IPS-20b (cell line): ENCODE results near the gene ARHGAP26.

Experiments used
- H3K27ac ChIP-seq: one replicate; pipeline ENCODE4 v1.5.1; 2013; ENCODE audit warnings: low read length
- H3K27me3 ChIP-seq: 2 replicates; pipeline ENCODE4 v1.6.1; 2013; ENCODE audit warnings: mild to moderate bottlenecking, low read length, inconsistent platforms; ENCODE audit not compliant: insufficient read depth
- H3K36me3 ChIP-seq: 2 replicates; pipeline ENCODE4 v1.6.1; 2013; ENCODE audit warnings: low read depth, mild to moderate bottlenecking, inconsistent platforms, low read length, moderate library complexity; ENCODE audit not compliant: insufficient read depth
- H3K4me1 ChIP-seq: 2 replicates; pipeline ENCODE4 v1.6.1; 2013; ENCODE audit warnings: mild to moderate bottlenecking, control low read depth, inconsistent platforms, low read length, moderate library complexity; ENCODE audit not compliant: insufficient read depth
- H3K4me3 ChIP-seq: 2 replicates; pipeline ENCODE4 v1.5.1; 2013; ENCODE audit warnings: mild to moderate bottlenecking, low read length, inconsistent platforms
- H3K9ac ChIP-seq: 2 replicates; pipeline ENCODE4 v1.6.1; 2013; ENCODE audit warnings: low read depth, mild to moderate bottlenecking, inconsistent platforms, low read length, moderate library complexity
- H3K9me3 ChIP-seq: 2 replicates; pipeline ENCODE4 v1.6.1; 2013; ENCODE audit warnings: mild to moderate bottlenecking, low read depth, low read length, inconsistent platforms; ENCODE audit not compliant: insufficient read depth

Gene ARHGAP26

GRCh38 chr5:142911170-142911569, 141.0 kb downstream of the ARHGAP26 start:
- Histone ChIP-seq H3K36me3 (peaks cover 29% of the 10 kb centered on the region; the same call in 1 of the 2 replicates), H3K9me3 (no peaks in the 10 kb centered on the region), H3K9ac (no peak overlapping the region), H3K27me3 (no peaks in the 10 kb centered on the region), H3K4me1 (peaks cover 7% of the 10 kb centered on the region; the same call in 1 of the 2 replicates), H3K27ac (no peak overlapping the region), H3K4me3 (no peak overlapping the region)

- Histone ChIP-seq H3K4me1 (peaks cover 7% of the 10 kb centered on the region; the same call in 1 of the 2 replicates), H3K9ac (no peak overlapping the region), H3K9me3 (no peaks in the 10 kb centered on the region), H3K27ac (no peak overlapping the region), H3K4me3 (no peak overlapping the region), H3K27me3 (no peaks in the 10 kb centered on the region), H3K36me3 (peaks cover 29% of the 10 kb centered on the region; the same call in 1 of the 2 replicates)
Observed at GRCh38 chr5:142911775-142912174, 141.6 kb downstream of the ARHGAP26 start.

- Histone ChIP-seq H3K9ac (no peak overlapping the region), H3K27ac (no peak overlapping the region), H3K27me3 (no peaks in the 10 kb centered on the region), H3K4me1 (peaks cover 2% of the 10 kb centered on the region; the same call in 1 of the 2 replicates), H3K4me3 (no peak overlapping the region), H3K36me3 (peaks cover 21% of the 10 kb centered on the region; the same call in 1 of the 2 replicates), H3K9me3 (no peaks in the 10 kb centered on the region)
Observed at GRCh38 chr5:142913728-142914338, 143.7 kb downstream of the ARHGAP26 start.

- no peak overlapping the region for H3K27ac ChIP-seq
Observed at GRCh38 chr5:142915038-142915437, 144.9 kb downstream of the ARHGAP26 start.

GRCh38 chr5:142915813-142916424, 145.7 kb downstream of the ARHGAP26 start:
- Histone ChIP-seq H3K27me3 (no peaks in the 10 kb centered on the region), H3K4me1 (0 out of 2 replicates have a peak, but pooled peaks cover 3% of the 10 kb centered on the region), H3K36me3 (peaks cover 18% of the 10 kb centered on the region; the same call in 1 of the 2 replicates), H3K4me3 (no peak overlapping the region), H3K9me3 (no peaks in the 10 kb centered on the region), H3K9ac (no peak overlapping the region), H3K27ac (no peak overlapping the region)

More at GRCh38 chr5:142915038-142915437, 144.9 kb downstream of the ARHGAP26 start:
- Histone ChIP-seq H3K36me3 (peaks cover 21% of the 10 kb centered on the region; the same call in 1 of the 2 replicates), H3K4me3 (no peak overlapping the region), H3K27me3 (no peaks in the 10 kb centered on the region), H3K9me3 (no peaks in the 10 kb centered on the region), H3K9ac (no peak overlapping the region), H3K4me1 (0 out of 2 replicates have a peak, but pooled peaks cover 3% of the 10 kb centered on the region)

GRCh38 chr5:142918959-142919635, 148.9 kb downstream of the ARHGAP26 start:
- H3K27ac ChIP-seq: no peak overlapping the region
- no peaks in the 10 kb centered on the region for H3K9me3 ChIP-seq
- no peak overlapping the region for H3K4me3 ChIP-seq
- peaks cover 6% of the 10 kb centered on the region; the same call in 1 of the 2 replicates for H3K36me3 ChIP-seq
- no peak overlapping the region for H3K9ac ChIP-seq
- 0 out of 2 replicates have a peak, but pooled peaks cover 3% of the 10 kb centered on the region for H3K4me1 ChIP-seq
- no peaks in the 10 kb centered on the region for H3K27me3 ChIP-seq

- Histone ChIP-seq H3K4me3 (no peak overlapping the region), H3K27me3 (no peaks in the 10 kb centered on the region), H3K27ac (no peak overlapping the region), H3K9me3 (no peaks in the 10 kb centered on the region), H3K36me3 (peaks cover 6% of the 10 kb centered on the region; the same call in 1 of the 2 replicates), H3K4me1 (0 out of 2 replicates have a peak, but pooled peaks cover 3% of the 10 kb centered on the region), H3K9ac (no peak overlapping the region)
Observed at GRCh38 chr5:142920849-142921612, 150.9 kb downstream of the ARHGAP26 start.

- H3K36me3 ChIP-seq: no peaks in the 10 kb centered on the region
- H3K27ac ChIP-seq: no peak overlapping the region
- 0 out of 2 replicates have a peak, but pooled peaks cover 3% of the 10 kb centered on the region for H3K4me1 ChIP-seq
- H3K4me3 ChIP-seq: no peak overlapping the region
- no peaks in the 10 kb centered on the region for H3K9me3 ChIP-seq
- H3K9ac ChIP-seq: no peak overlapping the region
- no peaks in the 10 kb centered on the region for H3K27me3 ChIP-seq
Observed at GRCh38 chr5:142922223-142922952, 152.2 kb downstream of the ARHGAP26 start.

- no peak overlapping the region for H3K4me3 ChIP-seq
- no peaks in the 10 kb centered on the region for H3K4me1 ChIP-seq
- no peaks in the 10 kb centered on the region for H3K9me3 ChIP-seq
- no peak overlapping the region for H3K27ac ChIP-seq
- H3K27me3 ChIP-seq: no peaks in the 10 kb centered on the region
- no peaks in the 10 kb centered on the region for H3K36me3 ChIP-seq
- no peak overlapping the region for H3K9ac ChIP-seq
Observed at GRCh38 chr5:142924135-142924883, 154.1 kb downstream of the ARHGAP26 start.

GRCh38 chr5:142925795-142926194, 155.6 kb downstream of the ARHGAP26 start:
- Histone ChIP-seq H3K4me3 (no peak overlapping the region), H3K9me3 (no peaks in the 10 kb centered on the region), H3K27ac (no peak overlapping the region), H3K9ac (no peak overlapping the region), H3K36me3 (no peaks in the 10 kb centered on the region), H3K4me1 (no peaks in the 10 kb centered on the region), H3K27me3 (no peaks in the 10 kb centered on the region)
